K562 (cell line): ENCODE results near the gene CYB5R4. TPM values are rescaled to one million over a fixed set of nuclear protein-coding genes. Genes with fewer than 3 reads are reported as not detected.

Experiments
- ATAC-seq: fragments of 200-7000 bp; cut with Tn5 transposase; 3 replicates; pipeline ENCODE4 v1.9.1; 2020; ENCODE audit warnings: moderate library complexity
- BruUV-seq: library from RNA; stranded (reverse); fragments of 400-500 nt; replicated peaks from 2 replicates; lab custom pipeline; 2021; lab: Mats Ljungman, UMichigan
- CTCF ChIA-PET: fragments of 300-600 bp; formaldehyde crosslinking; extraction: SDS; loops from one replicate; lab custom pipeline; 2021; ENCODE audit warnings: low intra/inter-chr PET ratio; lab: Yijun Ruan, JAX
- POLR2A ChIA-PET: fragments of 300-600, 350-650 bp; sonication (Branson Sonifier 250); formaldehyde crosslinking; extraction: SDS; loops from one replicate; lab custom pipeline; 2021; ENCODE audit warnings: antibody characterized with exemption, inconsistent platforms; lab: Yijun Ruan, JAX
- DNase-seq, 4 experiments: peaks; one replicate each; pipeline versions ENCODE4 v3.0.0 to v3.0.0-alpha.2; 2011 to 2018; ENCODE audit warnings: low spot score in 3 of 4, mixed read lengths in 3 of 4; ENCODE audit errors: extremely low read depth in 1 of 4
- FAIRE-seq: peaks from 2 replicates; lab custom pipeline; 2011; peaks lifted over from hg19 to GRCh38; lab: Jason Lieb, UNC
- H2AFZ ChIP-seq: 2 replicates; pipeline ENCODE4 v1.6.0; 2011; ENCODE audit warnings: low read depth, low read length, control low read depth, inconsistent platforms
- H3K27ac ChIP-seq: fragments of 200-600 bp; 3 replicates; pipeline ENCODE4 v1.8.0; 2011; ENCODE audit warnings: low read depth, mild to moderate bottlenecking, control low read depth, inconsistent platforms, low read length, moderate library complexity, mixed read lengths; ENCODE audit errors: extremely low read depth
- H3K27me3 ChIP-seq, 2 experiments: fragments of 300-600 bp in 1 of 2; 2 replicates in 1 of 2; 3 replicates in 1 of 2; pipeline versions ENCODE4 v1.6.0 to v1.8.0; 2011; ENCODE audit warnings: inconsistent platforms in 2 of 2, low read length in 2 of 2, mild to moderate bottlenecking in 1 of 2, mixed read lengths in 1 of 2, moderate library complexity in 1 of 2; ENCODE audit not compliant: control insufficient read depth in 2 of 2, insufficient read depth in 2 of 2
- H3K36me3 ChIP-seq: fragments of 300-600 bp; 3 replicates; pipeline ENCODE4 v1.8.0; 2011; ENCODE audit warnings: mild to moderate bottlenecking, low read length, inconsistent platforms; ENCODE audit not compliant: control insufficient read depth, insufficient read depth
- H3K4me1 ChIP-seq, 2 experiments: fragments of 200-600 bp in 1 of 2; replicated peaks in 1 of 2; 2 replicates in 1 of 2; 3 replicates in 1 of 2; pipeline versions ENCODE4 v1.5.1 to v1.8.0; 2011; ENCODE audit warnings: inconsistent platforms in 2 of 2, low read length in 2 of 2, mild to moderate bottlenecking in 1 of 2, mixed read lengths in 1 of 2, moderate library complexity in 1 of 2; ENCODE audit not compliant: control insufficient read depth in 2 of 2, insufficient read depth in 2 of 2
- H3K4me2 ChIP-seq: 2 replicates; pipeline ENCODE4 v1.6.1; 2011; ENCODE audit warnings: low read length, control low read depth, inconsistent platforms, mixed read lengths; ENCODE audit not compliant: insufficient read depth
- H3K4me3 ChIP-seq: fragments of 200-600 bp; sonication (generic), shearing (Covaris generic); 2 replicates; pipeline ENCODE4 v1.5.1; 2016; ENCODE audit warnings: control low read depth, inconsistent platforms
- H3K79me2 ChIP-seq: fragments of 200-600 bp; 3 replicates; pipeline ENCODE4 v1.8.0; 2011; ENCODE audit warnings: low read length, inconsistent platforms; ENCODE audit not compliant: control insufficient read depth, insufficient read depth
- H3K9ac ChIP-seq, 2 experiments: 2 replicates each; pipeline versions ENCODE4 v1.6.0 to v1.6.1; 2011; ENCODE audit warnings: low read depth in 2 of 2, low read length in 2 of 2, control low read depth in 1 of 2, inconsistent platforms in 1 of 2, mild to moderate bottlenecking in 1 of 2, mixed read lengths in 1 of 2; ENCODE audit not compliant: insufficient read depth in 1 of 2
- H3K9me1 ChIP-seq: one replicate; pipeline ENCODE4 v1.6.0; 2011; ENCODE audit warnings: inconsistent platforms, mild to moderate bottlenecking, low read length, moderate library complexity; ENCODE audit not compliant: control insufficient read depth, insufficient read depth
- H3K9me3 ChIP-seq: replicated peaks from 2 replicates; pipeline ENCODE4 v1.5.1; 2011; ENCODE audit warnings: low read depth, low read length, inconsistent platforms; ENCODE audit not compliant: control insufficient read depth, insufficient read depth
- H4K20me1 ChIP-seq: replicated peaks from 2 replicates; pipeline ENCODE4 v1.6.1; 2011; ENCODE audit warnings: low read length, inconsistent platforms, mixed read lengths; ENCODE audit not compliant: control insufficient read depth, insufficient read depth
- CHCHD3 ChIP-seq: fragments of 250-450 bp; sonication (Bioruptor Pico); IDR thresholded peaks from 2 replicates; pipeline ENCODE4 v2.1.2; 2022; ENCODE audit warnings: mild to moderate bottlenecking
- EWSR1 ChIP-seq: fragments of 450-650 bp; IDR thresholded peaks from 2 replicates; pipeline ENCODE4 v1.6.1; 2018; ENCODE audit warnings: borderline replicate concordance, mild to moderate bottlenecking, low read depth, moderate library complexity; ENCODE audit not compliant: partially characterized antibody
- KAT7 ChIP-seq: sonication (generic); formaldehyde crosslinking; IDR thresholded peaks from 2 replicates; pipeline ENCODE4 v1.8.0; 2022; ENCODE audit warnings: missing genetic modification reagents, mild to moderate bottlenecking, borderline replicate concordance
- MEF2D ChIP-seq: conservative IDR thresholded peaks from 2 replicates; pipeline ENCODE4 v1.6.1; 2016; ENCODE audit warnings: low read depth, missing genetic modification characterization, missing compliant biosample characterization
- MNT ChIP-seq, 2 experiments: fragments of 450-650 bp; conservative IDR thresholded peaks; 2 replicates each; pipeline ENCODE4 v1.6.1; 2017; ENCODE audit warnings: mild to moderate bottlenecking in 2 of 2, moderate library complexity in 2 of 2
- NRF1 ChIP-seq, 2 experiments: fragments of 450-650 bp; IDR thresholded peaks in 1 of 2; conservative IDR thresholded peaks in 1 of 2; 2 replicates each; pipeline ENCODE4 v1.6.1; 2014; ENCODE audit warnings: mild to moderate bottlenecking in 2 of 2
- PHF21A ChIP-seq: fragments of 450-650 bp; IDR thresholded peaks from 2 replicates; pipeline ENCODE4 v1.6.1; 2017; ENCODE audit warnings: low read depth, borderline replicate concordance
- ZC3H4 ChIP-seq: sonication (generic); formaldehyde crosslinking; IDR thresholded peaks from 2 replicates; pipeline ENCODE4 v1.9.0; 2021; ENCODE audit warnings: missing genetic modification reagents, borderline replicate concordance
- ZNF140 ChIP-seq: fragments of 250-450 bp; sonication (Bioruptor Pico); IDR thresholded peaks from 2 replicates; pipeline ENCODE4 v1.8.0; 2021; ENCODE audit warnings: moderate library complexity, mild to moderate bottlenecking, inconsistent platforms
- WGBS: fragments of 100-300 bp; shearing (Covaris generic); methylation state at CpG from one replicate; pipeline ENCODE4 v1.1.6; 2016; ENCODE audit warnings: low coverage, mixed read lengths; ENCODE audit not compliant: insufficient coverage; ENCODE audit errors: missing lambda C conversion rate; 5-methylcytosine and 5-hydroxymethylcytosine counted together
- in situ Hi-C: fragments of 300-500 bp; cut with MboI; formaldehyde crosslinking; loops from 4 replicates; pipeline ENCODE4 v1.15.0; 2018; ENCODE audit warnings: inconsistent platforms, mixed read lengths
- intact Hi-C: fragments of 100-400 bp; cut with micrococcal nuclease; formaldehyde crosslinking; loops from 2 replicates; pipeline ENCODE4 v1.14.2; 2022
- polyA plus RNA-seq, 8 experiments: library from polyadenylated mRNA; depleted of rRNA in 4 of 8; stranded (reverse) in 5 of 8; unstranded in 3 of 8; fragments of >200 nt; fragmentation: Nextera tagmentation in 2 of 8; fragmentation: Illumina TruSeq in 1 of 8; extraction: Ambion mirVana in 2 of 8; extraction: Trizol in 1 of 8; gene quantifications; 2 replicates each; pipeline versions ENCODE4 v1.2.1 to v1.2.3, GENCODE V29; 2011 to 2014; ENCODE audit warnings: inconsistent platforms in 1 of 8, missing spikeins in 1 of 8
- total RNA-seq, 7 experiments: library from RNA; depleted of rRNA in 6 of 7; stranded (reverse); fragments of >200 nt in 6 of 7; fragmentation: Illumina TruSeq in 2 of 7; extraction: Trizol in 2 of 7; gene quantifications; 2 replicates each; pipeline versions ENCODE4 v1.2.1 to v1.2.3, GENCODE V29; 2011 to 2021; ENCODE audit warnings: low replicate concordance in 1 of 7

CYB5R4 gene
- total and polyA plus RNA-seq, 9 of the 15 experiments (the other 6 are each of a cell fraction or from before 2014, with no cell fraction given) = 5.9 to 23.1 (median 19.0) TPM

DNA sequence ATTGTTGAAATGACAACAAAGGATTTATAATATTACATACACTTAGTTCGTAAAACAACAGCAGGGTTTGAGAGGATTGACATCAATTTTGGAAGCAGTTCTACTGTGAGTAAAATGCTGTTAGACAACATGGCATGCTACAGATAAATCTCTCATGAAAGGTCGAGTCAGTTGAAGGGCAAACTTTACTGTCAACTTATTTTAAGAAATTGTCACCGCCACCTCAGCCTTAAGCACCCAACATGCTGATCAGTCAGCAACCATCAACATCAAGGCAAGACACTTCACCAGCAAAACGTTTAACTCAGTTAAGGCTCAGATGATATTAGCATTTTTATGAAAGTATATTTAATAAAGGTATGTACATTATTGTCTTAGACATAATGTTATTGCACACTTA, 31.0 kb downstream of the CYB5R4 start:
- intact Hi-C loops = loop anchor here (5.0 kb wide), 1 partner anchor 172 kb away; no protein-coding TSS in a partner anchor
- H3K27me3 ChIP-seq = no peaks in the 10 kb centered on the region
- in situ Hi-C loops = loop anchor here (5.0 to 25.0 kb wide), 2 partner anchors 322 to 872 kb away; partner anchors contain the start of gene TBX18
- DNase-seq (no peak), ATAC-seq (no peak), FAIRE-seq (no peak)
- H3K4me1 ChIP-seq = no peaks in the 10 kb centered on the region
- CTCF ChIA-PET = no interaction called here
- peaks cover 12% of the 10 kb centered on the region for H3K79me2 ChIP-seq
- no peaks in the 10 kb centered on the region; the same call in 2 of the 3 replicates for H3K36me3 ChIP-seq
- no peaks in the 10 kb centered on the region for H3K9me1 ChIP-seq
- POLR2A ChIA-PET = no interaction called here
- BruUV-seq = no TSS peak
- H3K4me2 ChIP-seq = no peak overlapping the region
- no peaks in the 10 kb centered on the region for H3K9me3 ChIP-seq
- 60% methylated on average over 4 of the region's 4 CpGs for WGBS
- H4K20me1 ChIP-seq = no peaks in the 10 kb centered on the region
- H2AFZ ChIP-seq = no peak overlapping the region
- no peak overlapping the region for H3K9ac ChIP-seq
- H3K27ac ChIP-seq = no peak overlapping the region
- H3K4me3 ChIP-seq = no peak overlapping the region
- TF ChIP-seq KAT7 (CRISPR knock-in tag) (no peak), NRF1 (conservative IDR thresholded peaks at IDR 0.05 in 1 of 2, IDR thresholded peaks at IDR 0.05 in 1 of 2) (no peak), ZC3H4 (CRISPR knock-in tag) (no peak), ZNF140 (CRISPR knock-in tag) (no peak), MEF2D (tag) (no peak)

GRCh38 chr6:83891586-83891985, 32.1 kb downstream of the CYB5R4 start:
- no peak overlapping the region for H2AFZ ChIP-seq
- no peaks in the 10 kb centered on the region; the same call in 2 of the 3 replicates for H3K36me3 ChIP-seq
- intact Hi-C loops = loop anchor here (5.0 kb wide), 1 partner anchor 171 kb away; no protein-coding TSS in a partner anchor
- no TSS peak for BruUV-seq
- no peaks in the 10 kb centered on the region for H4K20me1 ChIP-seq
- FAIRE-seq (no peak), ATAC-seq (no peak), DNase-seq (no peak)
- H3K4me3 ChIP-seq = no peak overlapping the region
- 35% methylated on average over 4 of the region's 4 CpGs for WGBS
- H3K4me1 ChIP-seq = no peaks in the 10 kb centered on the region
- H3K27me3 ChIP-seq = no peaks in the 10 kb centered on the region
- ChIA-PET POLR2A (no interaction called here), CTCF (no interaction called here)
- in situ Hi-C loops = loop anchor here (5.0 to 25.0 kb wide), 2 partner anchors 321 to 871 kb away; partner anchors contain the start of gene TBX18
- no peaks in the 10 kb centered on the region for H3K9me1 ChIP-seq
- no peak overlapping the region for H3K9ac ChIP-seq
- H3K4me2 ChIP-seq = no peak overlapping the region
- H3K27ac ChIP-seq = no peak overlapping the region
- peaks cover 2% of the 10 kb centered on the region; the same call in 1 of the 3 replicates for H3K79me2 ChIP-seq
- H3K9me3 ChIP-seq = no peaks in the 10 kb centered on the region
- no peak for TF ChIP-seq PHF21A
- no peak for TF ChIP-seq CHCHD3
- TF ChIP-seq MNT (conservative IDR thresholded peaks at IDR 0.05) = no peak
- TF ChIP-seq EWSR1 = no peak
